CD4-positive, alpha-beta T cell treated with Interferon gamma for 1 hour (primary cell): ENCODE measurements around the gene CHN2.

Source experiments
- DNase-seq: peaks from one replicate; pipeline ENCODE4 v3.0.0-alpha.2; 2020

The CHN2 gene

GRCh38 chr7:29444267-29444666 is 249.7 kb downstream of the CHN2 start:
- no peak for DNase-seq

GRCh38 chr7:29445736-29446135 is 251.2 kb downstream of the CHN2 start:
- DNase-seq, result no peak

- no peak for DNase-seq
Measured at GRCh38 chr7:29447828-29448227, 253.3 kb downstream of the CHN2 start.

GRCh38 chr7:29449569-29450260 is 255.1 kb downstream of the CHN2 start:
- no peak for DNase-seq

DNA sequence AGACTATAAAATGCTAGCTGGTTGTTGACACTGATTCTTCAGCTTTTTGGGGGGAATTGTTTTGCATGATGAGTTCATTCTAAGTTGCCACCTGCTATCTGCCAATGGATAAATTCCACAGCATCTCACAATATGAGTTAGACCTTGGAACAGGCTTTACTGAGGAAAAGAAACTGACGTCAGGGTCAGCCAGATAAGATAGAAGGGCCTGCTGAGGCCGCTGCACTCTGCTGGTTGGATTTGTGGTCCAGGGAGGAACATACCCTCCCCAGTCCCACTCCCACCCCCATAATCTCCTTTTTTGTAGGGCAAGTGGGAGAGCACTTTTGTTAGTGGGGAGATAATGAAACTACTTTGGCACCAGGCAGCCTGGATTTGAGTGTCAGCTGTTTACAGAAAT is 258.4 kb downstream of the CHN2 start:
- no peak for DNase-seq

DNA sequence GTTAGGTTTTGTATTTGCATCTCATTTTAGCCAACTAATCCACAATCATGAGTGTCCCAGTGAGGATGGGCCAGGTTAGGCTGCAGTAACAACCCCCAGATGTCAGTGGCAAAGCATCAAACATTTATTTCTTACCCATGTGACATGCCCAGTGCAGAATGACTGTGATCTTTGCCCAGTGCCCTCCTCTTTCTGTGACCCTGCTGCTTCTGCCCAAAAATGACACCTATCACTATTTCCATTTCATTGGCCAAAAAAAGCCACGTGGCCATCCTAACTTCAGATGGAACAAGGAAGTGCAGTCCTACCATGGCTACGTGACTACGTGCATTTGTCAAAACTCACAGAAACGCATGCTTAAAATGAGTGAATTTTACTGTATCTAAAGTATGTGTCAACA is 259.9 kb downstream of the CHN2 start:
- DNase-seq, result no peak

DNA sequence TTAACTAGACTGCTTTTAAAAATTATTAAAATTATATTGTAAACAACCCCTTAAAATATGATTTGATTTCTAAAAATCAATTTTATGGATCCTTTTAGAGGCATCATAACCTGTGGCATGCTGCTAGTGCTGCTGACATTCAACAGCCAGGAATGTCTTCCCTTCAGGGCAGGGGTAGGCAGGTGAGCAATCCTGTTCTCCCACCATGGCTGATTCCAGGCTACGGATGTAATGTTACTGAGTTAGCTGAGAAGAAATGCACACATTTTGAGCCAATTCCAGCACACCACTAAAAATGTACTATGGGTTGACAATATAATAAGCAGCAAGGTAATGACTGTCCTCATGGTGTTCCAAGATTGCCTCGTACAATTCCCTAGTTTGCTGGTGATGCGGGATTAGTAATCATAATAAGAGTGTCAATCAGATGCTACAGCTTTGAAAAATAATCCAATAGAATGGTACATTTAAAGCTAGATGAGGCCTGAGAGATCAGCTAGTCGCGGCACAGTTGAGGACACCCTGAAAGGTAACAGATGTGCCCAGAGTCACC is 260.4 kb downstream of the CHN2 start:
- DNase-seq, result no peak

- no peak for DNase-seq
Measured at GRCh38 chr7:29457141-29457561, 262.6 kb downstream of the CHN2 start.

DNA sequence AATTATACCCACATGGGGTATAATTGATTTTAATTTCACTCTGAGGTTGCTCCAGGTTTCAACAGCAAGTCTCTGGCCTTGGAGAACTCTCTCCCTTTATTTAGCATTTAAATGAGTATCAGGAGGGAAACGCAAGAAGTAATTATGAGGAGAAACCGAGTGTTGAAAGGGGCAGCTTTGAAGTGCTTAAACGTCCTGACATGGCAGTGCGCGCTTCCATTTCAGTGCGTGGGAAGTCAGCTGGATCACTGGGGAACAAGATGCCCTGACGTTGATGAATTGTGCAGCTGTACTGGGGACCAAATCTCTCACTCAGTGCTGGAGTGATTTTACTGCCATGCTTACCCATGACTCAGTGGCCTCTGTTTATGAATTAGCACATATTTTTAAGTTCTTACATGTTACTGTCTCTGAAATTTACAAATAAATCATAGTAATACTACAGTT is 263.0 kb downstream of the CHN2 start:
- DNase-seq, result no peak

DNA sequence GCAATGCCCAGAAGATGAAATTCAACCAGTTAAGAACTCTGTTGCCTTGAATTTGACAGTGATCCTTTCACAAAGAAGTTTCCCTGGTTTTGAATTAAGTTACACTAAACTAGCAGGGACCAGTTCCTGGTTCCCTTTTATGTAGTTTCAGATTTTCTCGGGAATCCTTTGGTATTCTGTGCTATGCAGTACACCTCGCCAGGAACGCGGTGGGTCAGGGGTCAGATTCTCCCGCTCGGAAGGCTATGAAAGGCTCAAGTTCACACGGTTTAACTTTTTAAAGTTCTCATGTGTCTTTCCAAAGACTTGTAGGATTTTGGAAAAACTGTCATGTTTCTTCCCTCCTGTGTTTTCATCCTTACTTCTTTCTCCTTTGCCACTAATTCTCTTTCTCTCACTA is 264.4 kb downstream of the CHN2 start:
- DNase-seq, result no peak

- no peak for DNase-seq
Measured at GRCh38 chr7:29459589-29459988, 265.0 kb downstream of the CHN2 start.

- DNase-seq, result no peak
Measured at GRCh38 chr7:29461996-29462395, 267.4 kb downstream of the CHN2 start.

- DNase-seq, result no peak
Measured at GRCh38 chr7:29463504-29464158, 269.1 kb downstream of the CHN2 start.

DNA sequence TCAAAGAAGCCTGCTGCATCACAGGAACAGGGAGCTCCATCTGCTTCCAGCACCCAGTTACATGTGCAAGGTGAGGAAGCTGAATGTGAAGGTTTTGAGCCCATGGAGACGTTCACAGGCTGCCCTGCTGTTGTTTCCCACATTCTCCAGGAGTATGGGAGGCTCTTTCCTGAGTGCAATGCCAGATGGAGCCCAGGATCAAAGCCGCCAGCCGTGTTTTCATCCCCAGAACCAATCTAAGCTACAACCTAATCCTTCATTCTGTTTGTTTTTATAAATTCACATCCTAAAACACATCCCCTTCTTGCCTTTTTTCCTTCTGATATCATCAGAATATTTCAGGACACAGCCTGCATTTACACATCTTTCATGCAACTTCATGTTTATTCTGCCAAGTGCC is 270.2 kb downstream of the CHN2 start:
- no peak for DNase-seq

GRCh38 chr7:29467193-29467926 is 272.8 kb downstream of the CHN2 start:
- DNase-seq, result no peak

DNA sequence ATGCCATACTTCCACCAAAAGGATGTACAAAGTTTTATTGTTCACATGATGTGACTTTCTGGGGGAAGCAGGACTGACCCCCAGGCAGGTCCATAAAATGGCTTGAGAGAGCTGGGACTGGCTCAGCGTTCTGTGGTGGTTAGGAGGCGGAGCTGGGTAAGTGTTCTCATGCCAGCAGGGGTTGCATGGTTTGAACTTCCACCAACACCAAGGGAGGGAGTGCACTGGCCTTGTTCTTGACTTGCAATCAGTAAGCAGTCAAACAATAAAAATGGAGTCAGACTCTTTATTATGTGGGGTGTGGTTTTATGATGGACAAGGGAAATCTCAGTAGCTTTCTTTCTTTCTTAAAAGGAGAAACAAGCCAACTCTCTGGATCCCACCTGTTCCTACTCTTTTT is 273.6 kb downstream of the CHN2 start:
- no peak for DNase-seq

- DNase-seq, result no peak
Measured at GRCh38 chr7:29469281-29469680, 274.7 kb downstream of the CHN2 start.

DNA sequence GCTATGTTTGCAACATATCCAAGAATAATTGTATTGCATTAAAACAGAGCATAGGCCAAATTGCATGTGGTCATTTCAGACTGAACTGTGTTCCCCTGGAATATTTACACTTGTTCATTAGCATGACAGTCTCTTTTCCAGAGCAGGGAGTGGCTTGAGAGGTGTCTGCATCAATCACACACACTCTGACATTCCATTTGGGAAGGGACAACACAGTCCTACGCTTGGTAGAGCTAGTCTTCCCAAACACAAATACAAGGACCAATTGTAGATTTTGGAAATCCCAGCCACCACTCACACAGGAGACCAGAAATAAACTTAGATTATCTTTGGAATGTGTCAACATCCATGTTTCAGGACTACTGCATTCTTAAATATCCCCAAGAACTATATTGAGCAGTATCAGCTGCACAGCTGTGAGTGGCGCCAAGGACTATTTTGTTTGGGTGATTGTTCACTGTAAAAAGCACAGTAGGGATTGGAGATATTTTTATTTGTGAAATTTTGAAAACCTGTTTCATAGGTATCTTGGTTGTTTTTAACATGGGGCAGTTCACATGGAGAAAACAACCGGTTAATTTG is 275.5 kb downstream of the CHN2 start:
- no peak for DNase-seq

DNA sequence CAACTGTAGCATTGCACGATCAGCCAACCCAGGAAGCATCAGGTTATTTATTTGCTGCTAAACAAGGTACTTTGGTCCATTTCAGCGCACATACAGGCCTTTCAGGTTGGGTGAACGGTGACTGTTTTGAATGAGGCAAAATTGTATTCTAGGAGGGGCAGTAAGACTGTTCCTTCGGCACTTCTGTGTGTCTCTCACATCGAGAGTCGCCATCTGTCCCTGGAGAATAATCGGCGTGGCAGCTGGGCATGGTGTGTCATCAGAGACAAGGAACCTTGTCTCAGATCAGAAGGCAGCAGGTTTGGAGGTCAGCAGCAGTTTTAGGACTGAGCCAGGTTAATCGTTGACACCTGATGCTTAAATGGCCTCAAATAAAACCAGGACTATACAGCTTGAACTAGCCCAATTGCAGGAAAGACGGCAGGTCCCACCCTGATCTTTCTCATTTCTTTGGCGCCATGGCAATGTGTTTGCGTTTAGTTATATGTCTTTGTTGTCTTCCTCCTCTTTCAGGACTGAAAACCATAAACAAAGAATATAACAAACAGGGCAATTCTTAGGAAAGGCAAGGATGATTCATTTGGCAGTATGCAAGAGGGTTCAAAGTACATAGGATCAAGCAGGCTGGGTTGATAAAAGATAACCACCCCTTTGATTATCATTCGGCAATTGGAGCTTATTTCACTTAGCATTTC is 277.0 kb downstream of the CHN2 start:
- no peak for DNase-seq

DNA sequence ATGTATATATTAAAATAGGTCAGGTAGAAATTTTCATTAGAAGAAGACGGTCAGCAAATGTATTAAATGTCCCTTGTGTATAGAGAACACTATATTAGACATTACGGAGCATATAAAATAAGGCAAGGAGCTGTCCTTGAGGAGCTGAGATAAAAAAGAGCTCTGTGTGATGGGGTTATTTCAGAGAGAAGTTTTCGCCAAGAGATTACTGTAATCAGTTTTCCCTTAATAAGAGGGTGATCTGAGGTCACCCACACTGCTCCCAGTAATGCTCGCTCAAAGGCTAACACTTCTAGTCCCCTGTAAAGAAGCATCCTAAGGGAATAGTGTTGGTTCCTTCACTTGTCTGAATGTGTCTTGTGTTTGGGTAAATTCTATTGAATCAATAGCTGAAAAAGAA is 282.3 kb downstream of the CHN2 start:
- DNase-seq, result no peak

- DNase-seq, result no peak
Measured at GRCh38 chr7:29478226-29478625, 283.7 kb downstream of the CHN2 start.

DNA sequence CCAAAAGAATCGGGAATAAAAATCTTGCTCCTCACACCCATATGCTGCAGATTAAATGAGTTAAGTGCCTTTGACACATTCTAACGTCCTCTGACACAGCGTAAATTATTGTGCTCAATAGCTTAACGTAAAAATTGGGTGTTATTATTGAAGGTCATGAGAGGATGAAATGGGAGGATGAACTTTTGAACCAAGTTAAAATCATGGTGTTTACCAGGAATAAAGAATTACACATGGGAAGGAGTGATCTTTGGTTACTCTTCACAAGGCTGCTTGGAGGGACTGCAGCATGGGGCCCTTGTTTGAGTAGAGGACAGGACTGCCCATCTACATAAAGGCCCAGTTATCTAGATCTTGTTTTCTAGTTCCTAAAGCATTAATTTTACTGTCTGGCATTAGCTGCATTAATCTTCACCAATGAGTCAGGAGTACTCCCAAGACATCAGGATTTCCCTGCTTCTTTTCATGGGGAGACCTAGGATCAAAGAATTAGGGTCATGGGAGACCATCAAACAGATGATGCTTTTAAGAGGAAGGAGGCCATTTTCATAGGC is 284.2 kb downstream of the CHN2 start:
- no peak for DNase-seq
